ENCODE measurements around the gene EPHB1. TPM values are rescaled to one million over a fixed set of nuclear protein-coding genes. Genes with fewer than 3 reads are reported as not detected.

EPHB1 gene
- polyA plus RNA-seq, 1 donor from 2014 or later: 18.7 TPM

DNA sequence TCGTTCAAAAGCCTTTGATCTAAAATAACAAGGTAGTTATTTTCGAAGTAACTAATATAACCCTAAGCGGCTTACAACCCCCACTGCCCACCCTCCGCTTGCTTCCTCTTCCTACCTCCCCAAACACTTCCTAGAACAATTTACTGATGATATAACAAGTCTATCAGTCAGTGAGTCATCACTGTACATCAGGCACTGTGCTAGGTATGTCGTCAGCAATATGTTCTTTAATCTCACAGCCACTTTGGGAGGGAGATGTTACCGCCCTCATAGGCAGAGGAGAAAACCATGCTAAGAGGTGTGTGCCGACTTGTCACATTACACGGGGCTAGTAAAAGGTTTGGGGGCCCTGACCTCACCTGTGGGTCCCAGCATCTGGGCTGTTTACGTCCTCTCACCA, 381.8 kb downstream of the EPHB1 start:
- Histone ChIP-seq H3K36me3 (ENCODE audit: insufficient read depth, low read length) (peaks cover 9% of the 10 kb centered on the region), H3K27ac (ENCODE audit: low read length) (no peak overlapping the region), H3K4me2 (ENCODE audit: low read length) (no peak overlapping the region), H3F3A (ENCODE audit: insufficient read depth, low read length, poor library complexity, severe bottlenecking) (no peaks in the 10 kb centered on the region), H3K4me3 (ENCODE audit: low read length) (no peak overlapping the region), H3K27me3 (ENCODE audit: insufficient read depth, low read depth, low read length) (no peaks in the 10 kb centered on the region), H3K9me2 (ENCODE audit: insufficient read depth, low read length) (no peaks in the 10 kb centered on the region), H2AFZ (ENCODE audit: low read depth, low read length) (no peak overlapping the region), H3K79me2 (replicated peaks; ENCODE audit: insufficient read depth, low read length) (no peaks in the 10 kb centered on the region), H4K20me1 (ENCODE audit: insufficient read depth) (no peaks in the 10 kb centered on the region), H3K9ac (ENCODE audit: low read length) (no peak overlapping the region), H3K9me3 (ENCODE audit: low read length) (no peaks in the 10 kb centered on the region)
- TF ChIP-seq TAF1 (IDR thresholded peaks at IDR 0.05; ENCODE audit: low read depth) (no peak), SMC3 (conservative IDR thresholded peaks at IDR 0.05; ENCODE audit: poor library complexity) (no peak), RAD21 (conservative IDR thresholded peaks at IDR 0.05) (no peak), MXI1 (conservative IDR thresholded peaks at IDR 0.05; ENCODE audit: poor library complexity, severe bottlenecking) (no peak), POLR2AphosphoS5 (IDR thresholded peaks at IDR 0.05) (no peak)
- TF ChIP-seq, protein P1, sequence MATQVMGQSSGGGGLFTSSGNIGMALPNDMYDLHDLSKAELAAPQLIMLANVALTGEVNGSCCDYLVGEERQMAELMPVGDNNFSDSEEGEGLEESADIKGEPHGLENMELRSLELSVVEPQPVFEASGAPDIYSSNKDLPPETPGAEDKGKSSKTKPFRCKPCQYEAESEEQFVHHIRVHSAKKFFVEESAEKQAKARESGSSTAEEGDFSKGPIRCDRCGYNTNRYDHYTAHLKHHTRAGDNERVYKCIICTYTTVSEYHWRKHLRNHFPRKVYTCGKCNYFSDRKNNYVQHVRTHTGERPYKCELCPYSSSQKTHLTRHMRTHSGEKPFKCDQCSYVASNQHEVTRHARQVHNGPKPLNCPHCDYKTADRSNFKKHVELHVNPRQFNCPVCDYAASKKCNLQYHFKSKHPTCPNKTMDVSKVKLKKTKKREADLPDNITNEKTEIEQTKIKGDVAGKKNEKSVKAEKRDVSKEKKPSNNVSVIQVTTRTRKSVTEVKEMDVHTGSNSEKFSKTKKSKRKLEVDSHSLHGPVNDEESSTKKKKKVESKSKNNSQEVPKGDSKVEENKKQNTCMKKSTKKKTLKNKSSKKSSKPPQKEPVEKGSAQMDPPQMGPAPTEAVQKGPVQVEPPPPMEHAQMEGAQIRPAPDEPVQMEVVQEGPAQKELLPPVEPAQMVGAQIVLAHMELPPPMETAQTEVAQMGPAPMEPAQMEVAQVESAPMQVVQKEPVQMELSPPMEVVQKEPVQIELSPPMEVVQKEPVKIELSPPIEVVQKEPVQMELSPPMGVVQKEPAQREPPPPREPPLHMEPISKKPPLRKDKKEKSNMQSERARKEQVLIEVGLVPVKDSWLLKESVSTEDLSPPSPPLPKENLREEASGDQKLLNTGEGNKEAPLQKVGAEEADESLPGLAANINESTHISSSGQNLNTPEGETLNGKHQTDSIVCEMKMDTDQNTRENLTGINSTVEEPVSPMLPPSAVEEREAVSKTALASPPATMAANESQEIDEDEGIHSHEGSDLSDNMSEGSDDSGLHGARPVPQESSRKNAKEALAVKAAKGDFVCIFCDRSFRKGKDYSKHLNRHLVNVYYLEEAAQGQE (IDR thresholded peaks at IDR 0.05; ENCODE audit: borderline replicate concordance): no peak
- TF ChIP-seq, protein P2, sequence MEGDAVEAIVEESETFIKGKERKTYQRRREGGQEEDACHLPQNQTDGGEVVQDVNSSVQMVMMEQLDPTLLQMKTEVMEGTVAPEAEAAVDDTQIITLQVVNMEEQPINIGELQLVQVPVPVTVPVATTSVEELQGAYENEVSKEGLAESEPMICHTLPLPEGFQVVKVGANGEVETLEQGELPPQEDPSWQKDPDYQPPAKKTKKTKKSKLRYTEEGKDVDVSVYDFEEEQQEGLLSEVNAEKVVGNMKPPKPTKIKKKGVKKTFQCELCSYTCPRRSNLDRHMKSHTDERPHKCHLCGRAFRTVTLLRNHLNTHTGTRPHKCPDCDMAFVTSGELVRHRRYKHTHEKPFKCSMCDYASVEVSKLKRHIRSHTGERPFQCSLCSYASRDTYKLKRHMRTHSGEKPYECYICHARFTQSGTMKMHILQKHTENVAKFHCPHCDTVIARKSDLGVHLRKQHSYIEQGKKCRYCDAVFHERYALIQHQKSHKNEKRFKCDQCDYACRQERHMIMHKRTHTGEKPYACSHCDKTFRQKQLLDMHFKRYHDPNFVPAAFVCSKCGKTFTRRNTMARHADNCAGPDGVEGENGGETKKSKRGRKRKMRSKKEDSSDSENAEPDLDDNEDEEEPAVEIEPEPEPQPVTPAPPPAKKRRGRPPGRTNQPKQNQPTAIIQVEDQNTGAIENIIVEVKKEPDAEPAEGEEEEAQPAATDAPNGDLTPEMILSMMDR (IDR thresholded peaks at IDR 0.05; ENCODE audit: poor library complexity, severe bottlenecking): no peak

DNA sequence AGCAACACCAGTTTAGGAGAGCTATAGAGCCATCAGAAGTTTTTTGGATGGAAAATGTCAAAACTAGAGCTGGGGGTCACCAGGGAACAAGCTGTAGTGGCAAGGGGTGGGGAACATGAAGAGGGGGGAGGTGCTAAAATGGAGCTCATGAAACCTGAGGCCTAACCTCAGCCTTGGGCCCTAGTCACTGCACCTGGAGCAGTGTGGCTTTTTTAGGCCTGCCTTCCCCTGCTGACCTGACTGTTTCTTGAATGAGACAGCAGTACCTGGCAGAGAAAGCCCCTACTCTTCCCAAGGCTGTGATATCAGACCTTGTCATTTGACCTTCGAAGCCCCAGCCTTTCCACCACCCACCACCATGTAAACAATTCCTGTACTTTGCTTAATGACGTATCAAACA, 383.5 kb downstream of the EPHB1 start:
- TF ChIP-seq TAF1 (IDR thresholded peaks at IDR 0.05; ENCODE audit: low read depth) (no peak), EP300 (conservative IDR thresholded peaks at IDR 0.05; ENCODE audit: poor library complexity, severe bottlenecking) (no peak), EZH2 (IDR thresholded peaks at IDR 0.05; ENCODE audit: borderline replicate concordance, insufficient read depth, low read length, poor library complexity, severe bottlenecking) (no peak), RAD21 (conservative IDR thresholded peaks at IDR 0.05) (no peak), SMC3 (conservative IDR thresholded peaks at IDR 0.05; ENCODE audit: poor library complexity) (no peak), POLR2AphosphoS5 (IDR thresholded peaks at IDR 0.05) (no peak), MXI1 (conservative IDR thresholded peaks at IDR 0.05; ENCODE audit: poor library complexity, severe bottlenecking) (no peak)
- TF ChIP-seq, protein P2 (IDR thresholded peaks at IDR 0.05; ENCODE audit: poor library complexity, severe bottlenecking): no peak
- TF ChIP-seq, protein P1 (IDR thresholded peaks at IDR 0.05; ENCODE audit: borderline replicate concordance): no peak
- Histone ChIP-seq H3K36me3 (ENCODE audit: insufficient read depth, low read length) (peaks cover 9% of the 10 kb centered on the region), H3K4me2 (ENCODE audit: low read length) (no peak overlapping the region), H3K27me3 (ENCODE audit: insufficient read depth, low read depth, low read length) (no peaks in the 10 kb centered on the region), H3K9me3 (ENCODE audit: low read length) (no peaks in the 10 kb centered on the region), H3K9me2 (ENCODE audit: insufficient read depth, low read length) (no peaks in the 10 kb centered on the region), H4K20me1 (ENCODE audit: insufficient read depth) (no peaks in the 10 kb centered on the region), H3K27ac (ENCODE audit: low read length) (no peak overlapping the region), H3K4me3 (ENCODE audit: low read length) (no peak overlapping the region), H3K9ac (ENCODE audit: low read length) (no peak overlapping the region), H3K79me2 (replicated peaks; ENCODE audit: insufficient read depth, low read length) (no peaks in the 10 kb centered on the region), H3F3A (ENCODE audit: insufficient read depth, low read length, poor library complexity, severe bottlenecking) (no peaks in the 10 kb centered on the region), H2AFZ (ENCODE audit: low read depth, low read length) (no peak overlapping the region)
